Testis (tissue), 2 donors: ENCODE results near the gene CAPN9.

Source experiments
- POLR2A ChIP-seq: fragments of 450-650 bp; IDR thresholded peaks from one replicate; pipeline ENCODE4 v1.6.1; 2017; ENCODE audit warnings: antibody characterized with exemption, mild to moderate bottlenecking, moderate library complexity
- TF ChIP-seq, protein P1 (sequence below), 3 experiments: fragments of 450-650 bp in 2 of 3; fragments of 200-600 bp in 1 of 3; sonication (generic) in 1 of 3; IDR thresholded peaks; one replicate each; pipeline ENCODE4 v1.5.1; 2016 to 2019; ENCODE audit warnings: antibody characterized with exemption in 3 of 3, mild to moderate bottlenecking in 2 of 3, moderate library complexity in 1 of 3

DNA sequence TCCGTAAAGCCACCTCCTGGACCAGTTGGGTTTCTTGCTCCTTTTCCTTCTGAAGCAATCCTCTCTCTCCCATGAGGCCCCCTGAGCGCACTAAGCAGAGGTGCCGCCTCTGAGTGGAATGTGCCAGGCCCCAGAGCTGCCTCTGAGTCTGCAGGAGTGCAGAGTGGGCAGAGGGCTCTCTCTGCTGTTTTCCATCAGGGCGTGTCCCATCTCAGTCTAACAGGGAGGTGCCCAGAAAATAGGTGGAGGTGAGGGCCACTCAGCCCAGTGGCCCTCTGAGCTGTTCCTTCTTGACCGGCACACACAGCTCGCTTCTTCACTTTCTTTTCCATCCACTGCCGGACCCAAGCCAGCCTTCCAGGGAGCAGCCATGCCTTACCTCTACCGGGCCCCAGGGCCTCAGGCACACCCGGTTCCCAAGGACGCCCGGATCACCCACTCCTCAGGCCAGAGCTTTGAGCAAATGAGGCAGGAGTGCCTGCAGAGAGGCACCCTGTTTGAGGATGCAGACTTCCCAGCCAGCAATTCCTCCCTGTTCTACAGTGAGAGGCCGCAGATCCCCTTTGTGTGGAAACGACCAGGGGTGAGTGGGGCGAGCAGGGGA is at the start of gene CAPN9:
- TF ChIP-seq, protein P1, sequence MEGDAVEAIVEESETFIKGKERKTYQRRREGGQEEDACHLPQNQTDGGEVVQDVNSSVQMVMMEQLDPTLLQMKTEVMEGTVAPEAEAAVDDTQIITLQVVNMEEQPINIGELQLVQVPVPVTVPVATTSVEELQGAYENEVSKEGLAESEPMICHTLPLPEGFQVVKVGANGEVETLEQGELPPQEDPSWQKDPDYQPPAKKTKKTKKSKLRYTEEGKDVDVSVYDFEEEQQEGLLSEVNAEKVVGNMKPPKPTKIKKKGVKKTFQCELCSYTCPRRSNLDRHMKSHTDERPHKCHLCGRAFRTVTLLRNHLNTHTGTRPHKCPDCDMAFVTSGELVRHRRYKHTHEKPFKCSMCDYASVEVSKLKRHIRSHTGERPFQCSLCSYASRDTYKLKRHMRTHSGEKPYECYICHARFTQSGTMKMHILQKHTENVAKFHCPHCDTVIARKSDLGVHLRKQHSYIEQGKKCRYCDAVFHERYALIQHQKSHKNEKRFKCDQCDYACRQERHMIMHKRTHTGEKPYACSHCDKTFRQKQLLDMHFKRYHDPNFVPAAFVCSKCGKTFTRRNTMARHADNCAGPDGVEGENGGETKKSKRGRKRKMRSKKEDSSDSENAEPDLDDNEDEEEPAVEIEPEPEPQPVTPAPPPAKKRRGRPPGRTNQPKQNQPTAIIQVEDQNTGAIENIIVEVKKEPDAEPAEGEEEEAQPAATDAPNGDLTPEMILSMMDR (IDR thresholded peaks at IDR 0.05): no peak
- TF ChIP-seq POLR2A: no peak
